Measurements from ENCODE around the gene TET1. TPM values are rescaled to one million over a fixed set of nuclear protein-coding genes. Genes with fewer than 3 reads are reported as not detected.

Gene TET1
- total RNA-seq, 1 experiment from 2014 or later: 53.4 TPM

DNA sequence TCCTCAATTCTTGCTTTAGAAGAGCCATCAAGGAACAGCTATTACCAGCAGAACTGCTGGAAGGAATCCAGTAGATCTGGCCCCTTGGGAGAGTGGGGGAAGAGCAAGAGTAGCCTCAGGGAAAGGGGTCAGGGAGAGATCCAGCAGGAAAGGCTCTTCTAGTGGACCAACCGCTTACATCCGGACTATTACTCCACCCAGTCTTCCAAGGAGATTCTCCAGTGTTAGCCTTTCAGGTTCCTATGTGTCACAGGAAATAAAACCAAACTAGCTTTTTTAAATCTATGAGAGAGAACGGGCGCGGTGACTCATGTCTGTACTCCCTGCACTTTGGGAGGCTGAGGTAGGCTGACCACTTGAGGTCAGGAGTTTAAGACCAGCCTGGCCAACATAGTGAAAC, 34.3 kb downstream of the TET1 start:
- Histone ChIP-seq H2BK120ac (ENCODE audit: low read depth, low read length, poor library complexity, severe bottlenecking) (no peak overlapping the region), H3K23ac (ENCODE audit: insufficient read length, low read depth, low read length) (no peak overlapping the region), H3K4me1 (ENCODE audit: insufficient read depth, low read length) (peaks cover 2% of the 10 kb centered on the region; the same call in 1 of the 2 replicates), H3K4me2 (ENCODE audit: insufficient read depth, insufficient read length, low read length) (no peak overlapping the region), H3K4ac (ENCODE audit: low read depth, low read length) (no peak overlapping the region), H3T11ph (ENCODE audit: low read length) (no peak overlapping the region), H3K79me2 (ENCODE audit: insufficient read depth, low read length) (no peaks in the 10 kb centered on the region; the same call in 1 of the 2 replicates), H3K9me3 (ENCODE audit: control insufficient read depth, low read depth, low read length) (no peaks in the 10 kb centered on the region), H2AFZ (ENCODE audit: low read length) (no peak overlapping the region), H3K14ac (ENCODE audit: insufficient read depth, low read length) (no peak overlapping the region), H4K5ac (ENCODE audit: insufficient read length, low read depth, low read length) (no peak overlapping the region), H2AK5ac (ENCODE audit: insufficient read length, low read length) (no peak overlapping the region), H2BK15ac (ENCODE audit: low read depth, low read length) (no peak overlapping the region), H2BK5ac (ENCODE audit: insufficient read length, low read length) (no peak overlapping the region), H3K18ac (ENCODE audit: insufficient read length, low read depth, low read length) (no peak overlapping the region), H4K20me1 (ENCODE audit: control insufficient read depth, insufficient read depth, insufficient read length) (no peaks in the 10 kb centered on the region), H3K27ac (ENCODE audit: insufficient read length, low read depth, low read length) (no peak overlapping the region), H3K27me3 (ENCODE audit: insufficient read depth, low read length) (no peaks in the 10 kb centered on the region), H4K91ac (ENCODE audit: insufficient read length, low read depth, low read length) (no peak overlapping the region), H2BK20ac (ENCODE audit: low read depth, low read length, poor library complexity, severe bottlenecking) (no peak overlapping the region), H2BK12ac (ENCODE audit: insufficient read length, low read depth, low read length) (no peak overlapping the region), H3K56ac (ENCODE audit: insufficient read length, low read depth, low read length) (no peak overlapping the region), H4K8ac (replicated peaks; ENCODE audit: insufficient read length, low read depth, low read length) (no peak overlapping the region), H3K79me1 (ENCODE audit: insufficient read depth, low read depth, low read length, poor library complexity, severe bottlenecking) (peaks cover 4% of the 10 kb centered on the region), H3K9ac (ENCODE audit: extremely low read depth, insufficient read length, low read length) (no peak overlapping the region), H3K23me2 (ENCODE audit: insufficient read length, low read depth, low read length, poor library complexity, severe bottlenecking) (no peaks in the 10 kb centered on the region)
- no CpG with 5 or more reads among the region's 5 CpGs for WGBS (ENCODE audit: extremely low coverage, insufficient read length, low lambda C conversion rate)
- no peak for TF ChIP-seq CTCF (conservative IDR thresholded peaks at IDR 0.05)
- H3K27ac Mint-ChIP-seq: peak overlapping the region in 2 of 3 experiments; percentile 63 to 96; a peak in 4 of 7 replicates
- peaks cover 8 to 32% (median 14%) of the 10 kb centered on the region in 3 experiments for H3K36me3 Mint-ChIP-seq (ENCODE audit: insufficient read depth in 1 of 3, low read depth in 3 of 3)
- peaks cover 19 to 32% of the 10 kb centered on the region in 2 experiments for H3K4me1 Mint-ChIP-seq
- DNase-seq: peak; percentile 16
- no peaks in the 10 kb centered on the region for H3K27me3 Mint-ChIP-seq (ENCODE audit: low read depth)
- no peak overlapping the region for H3K4me3 Mint-ChIP-seq
- H3K9me3 Mint-ChIP-seq: no peaks in the 10 kb centered on the region
